Nephron progenitor cell (in vitro differentiated cells): ENCODE measurements around the gene CYP2E1.
A peak's percentile ranks its signal among the peaks of the same experiment; 100 is the strongest.
"Not testable (repeated sequence)": the region's sequence is repeated elsewhere in the genome, so short reads cannot be mapped to it uniquely, and the experiment has no call there.

Experiments
- DNase-seq: peaks from one replicate; pipeline ENCODE4 v3.0.0; 2021
- H3K27ac Mint-ChIP-seq: 2 replicates; pipeline ENCODE4 v1.8.0; 2021; ENCODE audit warnings: mild to moderate bottlenecking, moderate library complexity, mixed read lengths
- H3K27me3 Mint-ChIP-seq: 2 replicates; pipeline ENCODE4 v1.8.0; 2021; ENCODE audit warnings: mild to moderate bottlenecking, low read depth, mixed read lengths; ENCODE audit not compliant: poor library complexity
- H3K36me3 Mint-ChIP-seq: 2 replicates; pipeline ENCODE4 v1.8.0; 2021; ENCODE audit warnings: low read depth, mixed read lengths
- H3K4me1 Mint-ChIP-seq: 2 replicates; pipeline ENCODE4 v1.8.0; 2021; ENCODE audit warnings: mixed read lengths
- H3K4me3 Mint-ChIP-seq: 2 replicates; pipeline ENCODE4 v1.8.0; 2021; ENCODE audit warnings: mild to moderate bottlenecking, moderate library complexity, mixed read lengths
- H3K9me3 Mint-ChIP-seq: 2 replicates; pipeline ENCODE4 v1.8.0; 2021; ENCODE audit warnings: mild to moderate bottlenecking, moderate library complexity, mixed read lengths
- TF ChIP-seq, protein P1 (sequence below): fragments of 200-600 bp; sonication (generic); IDR thresholded peaks from 2 replicates; pipeline ENCODE4 v1.5.0; 2021; ENCODE audit warnings: antibody characterized with exemption

CYP2E1 gene

DNA sequence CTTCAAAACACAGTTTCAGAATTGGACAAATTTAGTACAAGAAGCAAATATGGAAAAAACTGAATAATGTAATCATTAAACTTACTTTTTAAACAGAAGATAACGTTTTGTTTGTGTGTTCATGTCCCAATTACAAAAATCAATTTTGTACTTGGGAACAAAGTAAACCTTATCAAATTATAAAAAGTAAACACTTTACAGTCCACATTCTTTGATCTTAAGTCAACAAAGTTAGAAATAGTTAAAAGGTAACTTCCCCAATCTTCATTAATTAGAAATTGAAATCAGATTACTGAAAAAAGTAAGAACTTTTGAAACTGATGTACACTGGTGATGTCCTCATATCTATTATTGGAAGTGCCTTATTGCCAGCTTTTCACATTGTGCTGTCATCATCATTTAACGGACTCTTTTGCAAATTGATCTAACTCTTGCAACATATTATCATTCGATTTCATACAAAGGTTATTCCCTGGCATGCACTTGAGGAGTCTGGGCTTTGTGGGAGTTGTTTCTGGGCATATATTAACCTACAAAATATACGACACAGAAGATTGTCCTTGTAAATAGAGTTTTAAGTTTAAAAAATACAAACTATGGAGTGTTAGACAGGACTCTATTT, 15.1 kb upstream of the CYP2E1 start:
- TF ChIP-seq, protein P1, sequence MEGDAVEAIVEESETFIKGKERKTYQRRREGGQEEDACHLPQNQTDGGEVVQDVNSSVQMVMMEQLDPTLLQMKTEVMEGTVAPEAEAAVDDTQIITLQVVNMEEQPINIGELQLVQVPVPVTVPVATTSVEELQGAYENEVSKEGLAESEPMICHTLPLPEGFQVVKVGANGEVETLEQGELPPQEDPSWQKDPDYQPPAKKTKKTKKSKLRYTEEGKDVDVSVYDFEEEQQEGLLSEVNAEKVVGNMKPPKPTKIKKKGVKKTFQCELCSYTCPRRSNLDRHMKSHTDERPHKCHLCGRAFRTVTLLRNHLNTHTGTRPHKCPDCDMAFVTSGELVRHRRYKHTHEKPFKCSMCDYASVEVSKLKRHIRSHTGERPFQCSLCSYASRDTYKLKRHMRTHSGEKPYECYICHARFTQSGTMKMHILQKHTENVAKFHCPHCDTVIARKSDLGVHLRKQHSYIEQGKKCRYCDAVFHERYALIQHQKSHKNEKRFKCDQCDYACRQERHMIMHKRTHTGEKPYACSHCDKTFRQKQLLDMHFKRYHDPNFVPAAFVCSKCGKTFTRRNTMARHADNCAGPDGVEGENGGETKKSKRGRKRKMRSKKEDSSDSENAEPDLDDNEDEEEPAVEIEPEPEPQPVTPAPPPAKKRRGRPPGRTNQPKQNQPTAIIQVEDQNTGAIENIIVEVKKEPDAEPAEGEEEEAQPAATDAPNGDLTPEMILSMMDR: no peak
- Mint-ChIP-seq H3K27me3 (peaks cover 6% of the 10 kb centered on the region), H3K36me3 (no peaks in the 10 kb centered on the region), H3K27ac (no peak overlapping the region), H3K4me3 (no peak overlapping the region), H3K4me1 (no peaks in the 10 kb centered on the region), H3K9me3 (peaks cover 67% of the 10 kb centered on the region)
- no peak for DNase-seq

DNA sequence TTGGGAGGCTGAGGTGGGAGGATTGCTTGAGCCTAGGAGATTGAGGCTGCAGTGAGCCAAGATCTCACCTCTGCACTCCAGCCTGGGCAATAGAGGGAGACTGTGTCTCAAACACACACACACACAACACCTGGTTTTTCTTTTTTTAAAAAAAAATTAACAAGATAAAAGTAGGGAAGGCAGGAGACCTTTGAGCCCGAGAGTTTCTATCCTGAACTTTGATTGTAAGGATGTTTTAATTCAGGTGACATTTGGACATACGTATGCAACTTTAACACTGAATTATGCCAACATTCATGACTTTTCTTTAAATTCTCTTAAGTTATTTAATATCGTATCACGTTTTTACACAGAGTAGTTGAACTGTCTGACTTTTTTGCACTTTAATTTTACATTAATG, 11.7 kb upstream of the CYP2E1 start:
- no peak overlapping the region for H3K27ac Mint-ChIP-seq
- no peaks in the 10 kb centered on the region for H3K4me1 Mint-ChIP-seq
- H3K27me3 Mint-ChIP-seq: peaks cover 3% of the 10 kb centered on the region
- no peak overlapping the region for H3K4me3 Mint-ChIP-seq
- H3K36me3 Mint-ChIP-seq: no peaks in the 10 kb centered on the region
- DNase-seq: no peak
- H3K9me3 Mint-ChIP-seq: peaks cover 56% of the 10 kb centered on the region
- TF ChIP-seq, protein P1: no peak

DNA sequence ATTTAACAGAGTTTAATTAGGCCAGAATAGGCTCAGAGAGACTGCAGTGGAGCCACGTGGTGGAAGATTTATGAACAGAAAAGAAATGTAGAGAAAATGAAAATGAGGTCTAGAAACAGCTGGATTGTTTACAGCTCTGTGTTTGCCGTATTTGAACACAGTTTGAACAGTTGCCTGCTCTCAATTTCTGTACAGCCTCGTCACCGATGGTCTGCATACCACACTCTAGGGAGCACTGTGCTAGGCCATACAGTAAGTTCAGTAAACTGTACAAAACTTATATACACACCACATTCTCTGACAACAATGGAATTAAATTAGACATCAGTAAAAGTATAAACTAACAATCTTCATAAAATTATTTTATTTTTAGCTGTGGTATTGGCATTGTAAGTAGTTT, 11.1 kb upstream of the CYP2E1 start:
- peaks cover 3% of the 10 kb centered on the region for H3K27me3 Mint-ChIP-seq
- no peaks in the 10 kb centered on the region for H3K36me3 Mint-ChIP-seq
- peaks cover 56% of the 10 kb centered on the region for H3K9me3 Mint-ChIP-seq
- TF ChIP-seq, protein P1: no peak
- no peak for DNase-seq
- H3K4me1 Mint-ChIP-seq: no peaks in the 10 kb centered on the region
- H3K27ac Mint-ChIP-seq: no peak overlapping the region
- H3K4me3 Mint-ChIP-seq: no peak overlapping the region

DNA sequence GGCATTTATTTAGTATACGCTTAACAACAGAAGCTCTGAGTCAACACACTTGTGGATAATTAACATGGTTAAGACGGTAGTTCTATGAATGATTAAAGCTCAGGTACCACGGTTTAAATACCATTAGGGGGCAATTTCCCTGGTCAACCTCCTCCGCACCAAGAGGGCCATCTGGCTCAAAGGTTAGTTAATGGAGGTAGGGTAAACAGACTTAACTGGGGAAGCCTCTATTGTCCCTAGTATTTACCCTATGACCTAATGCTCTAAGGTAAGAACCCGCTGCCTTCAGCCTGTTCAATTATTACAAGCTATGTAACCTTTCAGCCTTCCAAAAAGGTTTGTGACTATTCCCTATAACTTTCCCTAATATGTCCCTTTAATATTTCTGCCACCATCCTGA, 8.6 kb upstream of the CYP2E1 start:
- H3K4me1 Mint-ChIP-seq, H3K4me3 Mint-ChIP-seq, H3K27ac Mint-ChIP-seq, H3K27me3 Mint-ChIP-seq, DNase-seq, H3K36me3 Mint-ChIP-seq: not testable (repeated sequence)
- peaks cover 69% of the 10 kb centered on the region for H3K9me3 Mint-ChIP-seq

DNA sequence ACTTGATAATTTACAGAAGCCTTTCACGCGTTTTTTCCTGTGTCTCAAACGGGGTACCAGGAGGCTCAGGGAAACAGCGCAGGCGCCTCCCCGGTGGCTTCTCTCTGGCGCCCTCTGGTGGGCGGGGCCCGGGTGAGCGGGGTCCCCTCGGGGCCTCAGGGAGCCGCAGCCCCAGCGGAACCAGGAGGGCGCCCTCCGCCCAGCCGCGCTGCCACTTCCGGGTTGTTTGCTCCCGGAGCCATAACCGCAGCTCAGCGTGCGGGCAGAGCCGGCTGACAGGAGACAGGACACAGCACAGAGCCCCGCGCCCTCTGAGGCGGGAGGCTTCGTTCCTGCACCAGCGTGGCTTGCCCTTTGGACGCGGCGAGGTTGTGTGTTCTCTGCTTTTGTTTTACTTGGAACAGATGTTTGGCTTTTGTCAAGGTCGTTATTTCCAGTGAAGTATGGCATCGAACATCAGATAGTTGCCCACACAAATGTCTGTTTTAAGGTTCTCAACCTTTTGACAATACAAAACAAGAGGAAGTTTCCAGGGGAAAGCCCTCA, 6.9 kb upstream of the CYP2E1 start:
- Mint-ChIP-seq H3K9me3 (peaks cover 70% of the 10 kb centered on the region), H3K27me3 (peaks cover 7% of the 10 kb centered on the region), H3K4me1 (no peaks in the 10 kb centered on the region), H3K36me3 (no peaks in the 10 kb centered on the region), H3K4me3 (no peak overlapping the region), H3K27ac (no peak overlapping the region)
- DNase-seq: peak; percentile 30
- TF ChIP-seq, protein P1: no peak

DNA sequence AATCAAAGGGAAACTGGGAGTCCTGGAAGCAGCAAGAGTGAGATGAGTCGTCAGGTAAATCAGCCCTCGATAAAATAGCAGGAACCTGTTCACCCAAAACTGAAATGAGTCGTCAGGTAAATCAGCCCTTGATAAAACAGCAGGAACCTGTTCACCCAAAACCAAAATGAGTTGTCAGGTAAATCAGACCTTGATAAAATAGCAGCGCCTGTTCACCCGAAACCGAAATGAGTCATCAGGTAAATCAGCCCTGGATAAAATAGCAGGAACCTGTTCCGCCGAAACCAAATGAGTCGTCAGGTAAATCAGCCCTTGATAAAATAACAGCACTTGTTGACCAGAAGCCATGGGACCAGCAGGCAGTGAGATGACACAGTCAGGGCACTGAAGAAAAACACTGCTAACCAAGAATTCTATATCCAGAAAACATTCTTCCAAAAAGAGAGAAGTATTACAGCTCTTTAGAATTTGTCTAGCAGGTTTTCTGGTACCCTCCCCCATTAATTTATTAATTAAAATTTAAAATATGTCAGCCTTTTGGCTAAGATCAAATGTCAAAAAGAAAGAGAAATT, 3.4 kb upstream of the CYP2E1 start:
- Mint-ChIP-seq H3K4me3 (no peak overlapping the region), H3K4me1 (no peaks in the 10 kb centered on the region), H3K36me3 (no peaks in the 10 kb centered on the region), H3K27me3 (peaks cover 4% of the 10 kb centered on the region), H3K9me3 (peaks cover 81% of the 10 kb centered on the region), H3K27ac (no peak overlapping the region)
- DNase-seq: no peak
- TF ChIP-seq, protein P1: no peak
